ENCODE results near the gene SEC14L3.
"Not testable (repeated sequence)": the region's sequence is repeated elsewhere in the genome, so short reads cannot be mapped to it uniquely, and the experiment has no call there.

Gene SEC14L3

GRCh38 chr22:30485362-30485988 is 13.7 kb upstream of the SEC14L3 start:
- DNase-seq, result peak; percentile 83

DNA sequence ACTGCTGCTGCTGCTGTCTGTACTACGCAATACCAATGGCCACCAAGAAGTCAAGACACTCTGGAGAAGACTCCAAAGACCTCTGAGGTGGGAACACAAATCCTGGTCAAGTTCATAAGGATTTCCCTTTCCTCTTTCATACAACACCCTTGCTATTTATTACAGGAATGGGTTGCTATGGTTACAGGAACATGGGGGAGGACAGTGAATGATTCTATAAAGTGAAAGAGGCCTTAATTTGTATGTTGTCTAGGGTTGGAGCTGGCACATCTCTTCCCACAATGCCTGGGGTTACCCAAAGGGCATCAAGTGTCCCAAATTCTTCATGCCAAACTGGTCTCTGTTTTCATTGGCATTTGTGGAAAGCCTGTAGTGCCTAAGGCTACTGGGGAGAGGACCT is 11.4 kb upstream of the SEC14L3 start:
- DNase-seq, result no peak

DNA sequence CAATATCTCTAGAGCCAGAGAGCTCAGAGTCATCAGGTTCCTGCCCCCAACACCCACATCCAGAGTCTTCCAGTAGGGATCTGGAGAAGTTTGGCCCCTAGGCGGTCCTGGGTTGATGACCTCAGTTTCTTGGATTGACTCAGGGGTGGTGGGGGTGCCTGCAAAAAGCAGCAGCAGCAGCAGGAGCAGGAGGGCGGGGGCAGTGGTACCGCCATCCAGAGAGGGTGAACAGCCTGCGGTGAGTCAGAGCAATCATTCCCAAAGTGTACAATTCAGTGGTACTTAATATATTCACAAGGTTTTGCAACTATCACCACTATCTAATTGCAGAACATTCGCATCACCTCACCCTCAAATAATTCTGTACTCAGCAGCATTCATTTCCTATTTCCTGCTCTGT is 9.9 kb upstream of the SEC14L3 start:
- no peak for DNase-seq

DNA sequence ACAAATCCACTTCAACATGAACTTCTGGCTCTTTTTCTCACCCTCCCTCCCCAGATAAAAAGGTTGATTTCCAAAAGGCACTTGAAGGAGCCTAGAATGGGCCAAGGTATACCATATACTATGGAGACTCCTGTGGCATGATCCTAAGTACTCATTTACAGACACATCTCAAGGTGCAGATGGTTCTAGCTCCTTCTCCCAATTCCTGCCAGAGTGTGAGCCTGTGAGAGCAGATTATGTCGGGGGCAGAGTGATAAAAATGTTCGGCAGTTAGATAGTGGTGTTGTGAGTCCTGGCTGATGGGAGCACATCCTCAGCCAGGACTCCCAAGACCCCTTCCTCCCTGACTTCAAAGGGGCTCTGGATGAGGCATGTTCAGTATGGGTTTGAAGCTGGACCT is 8.2 kb upstream of the SEC14L3 start:
- DNase-seq, result no peak

DNA sequence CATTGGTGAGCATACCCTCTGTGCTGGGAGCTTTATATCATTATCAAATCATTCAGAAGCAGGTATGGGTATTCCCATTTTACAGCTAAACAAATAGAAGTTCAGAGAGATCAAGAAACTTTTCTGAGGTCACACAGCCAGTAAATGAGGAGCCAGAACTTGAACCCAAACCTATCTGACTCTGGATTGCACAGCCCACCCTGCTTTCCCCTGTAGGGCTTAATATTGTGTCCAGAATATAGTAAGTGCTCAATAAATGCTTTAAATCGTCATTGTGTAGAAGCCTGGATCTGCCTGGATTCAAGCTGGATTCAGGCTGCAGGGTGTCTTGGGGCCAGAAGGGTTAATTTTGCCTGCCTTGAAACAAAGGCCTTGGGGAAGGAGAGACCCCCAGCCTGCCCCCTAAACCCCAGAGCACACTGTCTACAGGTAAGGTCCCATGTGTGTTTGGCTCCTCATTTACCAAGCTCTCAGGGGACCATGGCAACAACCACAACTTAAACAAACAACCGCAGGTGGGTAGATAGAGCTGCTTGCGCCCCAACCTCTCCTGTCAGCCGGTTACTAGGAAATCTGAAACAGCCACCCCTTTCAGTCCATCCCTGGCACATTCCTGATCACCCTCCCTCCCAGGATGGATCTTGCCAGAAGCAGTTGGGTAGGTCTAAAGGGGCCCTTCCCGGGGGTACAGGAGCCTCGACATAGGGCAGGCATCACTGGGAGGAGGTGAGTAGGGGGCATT is 3.0 kb upstream of the SEC14L3 start:
- DNase-seq, result no peak

DNA sequence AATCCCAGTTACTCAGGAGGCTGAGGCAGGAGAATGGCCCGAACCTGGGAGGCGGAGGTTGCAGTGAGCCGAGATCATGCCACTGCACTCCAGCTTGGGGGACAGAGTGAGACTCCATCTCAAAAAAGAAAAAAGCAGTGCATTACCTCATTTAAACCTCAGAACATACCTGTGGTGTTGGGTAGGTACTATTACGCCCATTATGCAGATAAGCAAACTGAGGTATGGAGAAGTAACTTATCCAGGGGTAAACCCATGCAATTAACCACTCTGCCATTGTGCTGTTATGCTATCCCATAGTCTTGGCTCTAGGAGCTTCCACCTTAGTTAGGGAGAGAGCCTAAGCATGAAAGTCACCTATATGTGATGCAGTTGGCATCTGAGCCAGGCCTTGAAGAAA is 2.3 kb upstream of the SEC14L3 start:
- DNase-seq, result no peak

DNA sequence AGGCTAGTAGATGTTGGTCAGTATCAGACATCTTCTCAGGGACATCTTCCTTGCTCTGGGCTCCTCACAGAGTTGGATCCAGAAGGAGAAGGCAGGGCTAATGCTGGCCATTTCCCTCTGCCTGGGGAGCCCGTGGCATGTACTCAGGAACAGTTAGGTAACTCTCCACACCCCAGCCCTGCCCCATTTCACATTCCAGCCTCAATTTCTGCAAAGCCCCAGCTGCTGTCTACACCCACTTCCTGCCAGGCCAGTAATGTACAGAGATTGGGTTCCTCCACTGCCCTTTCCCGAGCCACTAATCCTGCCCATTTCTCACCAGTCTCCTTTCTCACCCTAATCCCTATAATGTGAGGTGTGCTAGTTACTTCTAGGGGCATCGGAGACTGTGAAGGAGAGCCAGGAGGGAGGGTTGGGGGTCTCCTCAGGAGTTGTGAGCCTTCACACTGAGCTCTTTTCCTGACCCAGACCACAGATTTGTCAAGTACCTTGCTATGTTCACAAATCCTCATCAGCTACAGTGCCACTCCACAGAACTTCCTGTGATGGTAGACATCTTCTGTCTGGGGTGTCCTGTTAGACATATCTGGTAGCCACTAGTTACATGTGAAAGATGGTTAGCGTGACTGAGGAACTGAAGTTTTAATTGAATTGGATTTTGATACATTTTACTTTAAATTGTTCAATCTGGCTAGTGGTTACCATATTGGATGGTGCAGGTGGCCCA is 1.3 kb upstream of the SEC14L3 start:
- DNase-seq, result no peak

- DNase-seq, result no peak
These were observed 1.2 kb downstream of the SEC14L3 start for GRCh38 chr22:30470655-30471054.

- no peak for DNase-seq
These were observed 2.7 kb downstream of the SEC14L3 start for GRCh38 chr22:30469165-30469564.

GRCh38 chr22:30460555-30460954 is 11.3 kb downstream of the SEC14L3 start:
- not testable (repeated sequence) for DNase-seq

- no peak for DNase-seq
These were observed 11.7 kb downstream of the SEC14L3 start for GRCh38 chr22:30460147-30460546.

DNA sequence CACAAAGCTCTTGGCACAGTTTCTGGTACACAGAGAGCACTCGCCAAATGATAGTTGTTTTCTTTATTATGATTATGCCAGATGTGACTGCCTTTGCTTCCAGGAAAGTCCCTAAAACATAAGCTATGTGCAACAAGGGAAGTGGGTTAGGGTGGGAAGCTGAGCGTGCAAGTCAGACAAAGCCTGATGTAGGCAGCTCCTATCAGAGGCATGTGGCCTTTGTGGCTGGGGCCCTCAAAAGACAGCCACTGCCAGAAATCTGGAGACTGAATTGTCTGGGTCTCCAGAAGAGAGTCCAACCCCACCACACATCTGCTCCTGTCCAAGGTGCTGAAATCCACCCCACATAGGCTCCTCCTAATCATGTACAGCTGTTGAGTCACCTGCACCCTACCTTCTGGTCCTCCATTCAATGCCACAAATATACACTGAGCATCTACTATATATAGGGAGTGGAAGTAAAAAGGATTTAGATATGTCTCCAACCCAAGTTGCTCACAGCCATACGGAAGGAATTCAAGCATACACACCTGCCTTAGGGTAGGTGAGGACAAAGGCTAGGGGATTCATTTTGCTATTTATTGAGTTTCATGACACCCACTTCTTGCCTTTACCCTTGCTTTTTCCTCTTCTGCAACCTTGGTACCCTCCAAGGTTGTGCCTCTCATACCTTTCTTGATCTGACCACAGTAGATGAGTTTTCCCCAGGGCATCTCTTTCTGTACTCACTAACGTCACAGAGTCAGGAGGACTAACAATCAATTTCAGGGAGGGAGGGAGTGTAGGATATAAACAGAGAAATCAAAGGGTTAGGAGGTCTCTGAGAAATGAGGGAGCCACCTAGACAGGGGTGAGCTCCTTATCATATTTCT is 12.4 kb downstream of the SEC14L3 start:
- DNase-seq, result peak; percentile 33

GRCh38 chr22:30457981-30458380 is 13.8 kb downstream of the SEC14L3 start:
- no peak for DNase-seq

- DNase-seq, result no peak
These were observed 16.6 kb downstream of the SEC14L3 start for GRCh38 chr22:30455075-30455840.

GRCh38 chr22:30453731-30454510 is 17.9 kb downstream of the SEC14L3 start:
- DNase-seq, result peak; percentile 51

DNA sequence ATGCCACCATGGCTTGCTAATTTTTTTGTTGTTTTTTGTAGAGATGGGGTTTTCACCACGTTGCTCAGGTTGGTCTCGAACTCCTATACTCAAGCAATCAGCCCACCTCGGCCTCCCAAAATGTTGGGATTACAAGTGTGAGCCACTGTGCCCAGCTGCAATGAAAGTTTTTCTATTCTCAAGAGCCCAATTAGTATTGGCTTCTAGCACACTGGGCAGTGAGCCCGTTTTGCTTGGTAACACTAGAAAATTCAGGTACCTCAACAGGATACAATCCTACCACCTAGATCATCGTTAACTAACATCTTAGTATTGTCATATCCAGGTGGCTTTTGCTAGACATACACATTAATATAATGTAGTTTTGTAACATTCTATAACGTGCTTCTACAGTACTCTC is 19.0 kb downstream of the SEC14L3 start:
- DNase-seq, result no peak

GRCh38 chr22:30451488-30451887 is 20.3 kb downstream of the SEC14L3 start:
- not testable (repeated sequence) for DNase-seq

- no peak for DNase-seq
These were observed 24.2 kb downstream of the SEC14L3 start for GRCh38 chr22:30447656-30448055.

DNA sequence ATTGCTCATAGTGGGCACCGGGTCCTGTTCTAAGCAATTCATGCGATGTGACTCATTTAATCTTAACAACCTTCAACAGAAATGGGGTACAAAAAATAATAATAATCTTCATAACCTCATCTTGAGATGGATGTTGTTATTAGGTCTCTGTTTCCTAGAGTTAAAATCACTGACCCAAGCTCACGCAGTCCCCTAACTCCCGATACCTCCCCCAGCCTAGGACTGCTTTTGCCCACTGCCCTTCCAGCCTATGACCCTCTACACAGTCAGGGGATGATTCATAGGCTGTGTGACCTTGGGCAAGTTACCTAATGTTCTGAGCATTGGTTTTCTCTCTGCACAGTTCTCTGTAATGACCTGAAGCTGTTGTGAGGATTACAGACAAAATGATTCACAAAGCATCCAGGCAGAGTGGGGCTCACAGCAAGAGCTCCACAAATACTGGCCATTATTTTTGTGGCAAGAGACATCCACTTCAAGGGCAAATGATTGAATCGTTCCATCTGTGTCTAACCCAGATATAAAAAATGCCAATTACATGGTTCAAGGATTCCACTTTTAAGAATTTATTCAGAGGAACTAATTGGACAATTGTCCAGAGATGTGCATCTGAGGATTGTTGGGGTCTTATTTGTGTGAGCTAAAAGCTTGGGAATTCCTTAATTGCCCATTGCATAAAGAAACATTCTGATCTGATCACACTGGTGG is 26.2 kb downstream of the SEC14L3 start:
- no peak for DNase-seq

DNA sequence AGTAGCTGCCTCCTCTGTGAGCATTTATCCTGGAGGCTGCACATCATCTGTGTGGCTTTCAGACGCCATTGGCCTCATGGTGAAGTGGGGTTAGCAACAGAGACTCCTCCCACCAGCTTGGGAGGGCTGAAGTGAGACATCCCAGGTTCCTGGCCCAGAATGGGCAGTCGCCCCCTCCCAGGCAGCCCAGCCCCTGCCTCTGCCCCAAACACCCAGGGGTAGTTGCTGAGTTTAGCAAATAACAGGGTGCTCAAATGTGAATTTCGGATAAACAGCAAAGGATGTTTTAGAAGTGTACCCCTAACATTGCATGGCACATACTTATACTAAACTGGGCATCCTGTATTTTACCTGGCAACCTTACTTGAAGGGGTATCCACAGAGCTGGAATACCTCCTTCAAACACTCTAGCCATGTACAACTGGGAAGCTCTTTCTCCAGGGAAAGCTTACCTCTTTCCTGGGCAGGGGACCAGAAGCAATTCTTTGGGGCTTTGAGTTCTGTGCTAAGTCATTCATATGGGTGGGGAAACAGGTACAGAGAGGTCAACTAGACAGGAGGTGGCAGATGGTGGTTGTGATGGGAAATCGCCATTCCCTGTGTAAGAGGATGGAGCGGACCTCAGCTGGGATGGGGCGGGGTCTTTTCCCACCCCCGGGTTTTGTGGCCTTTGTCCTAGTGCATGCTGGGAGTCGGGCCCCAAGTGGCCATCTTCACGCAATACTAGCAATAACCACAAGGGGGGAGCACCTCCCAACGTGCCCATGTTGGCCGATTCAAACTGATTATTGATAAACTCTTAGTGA is 27.0 kb downstream of the SEC14L3 start:
- DNase-seq, result peak; percentile 80
